Mesodermal cell (in vitro differentiated cells): ENCODE results near the gene REC8.

Experiments
- H3K27ac ChIP-seq: 2 replicates; pipeline ENCODE4 v1.7.0; 2013; ENCODE audit warnings: mild to moderate bottlenecking, low read depth, low read length, moderate library complexity; ENCODE audit not compliant: severe bottlenecking
- H3K36me3 ChIP-seq: 2 replicates; pipeline ENCODE4 v1.7.1; 2013; ENCODE audit warnings: mild to moderate bottlenecking, low read length, moderate library complexity; ENCODE audit not compliant: control insufficient read depth, insufficient read depth
- H3K4me1 ChIP-seq: one replicate; pipeline ENCODE4 v1.7.1; 2013; ENCODE audit warnings: mild to moderate bottlenecking, low read length; ENCODE audit not compliant: insufficient read depth, control insufficient read depth, poor library complexity, severe bottlenecking
- H3K4me3 ChIP-seq: 2 replicates; pipeline ENCODE4 v1.7.0; 2013; ENCODE audit warnings: low read length, control low read depth, mild to moderate bottlenecking; ENCODE audit not compliant: insufficient read depth, poor library complexity, severe bottlenecking; ENCODE audit errors: extremely low read depth
- H3K9me3 ChIP-seq: 2 replicates; pipeline ENCODE4 v1.7.1; 2013; ENCODE audit warnings: mild to moderate bottlenecking, low read length, moderate library complexity; ENCODE audit not compliant: control insufficient read depth
- WGBS, 2 experiments: methylation state at CpG; one replicate each; pipeline ENCODE4 v1.1.5; 2013; ENCODE audit warnings: missing lambda C conversion rate in 2 of 2; ENCODE audit not compliant: insufficient coverage in 2 of 2; 5-methylcytosine and 5-hydroxymethylcytosine counted together

Gene REC8

GRCh38 chr14:24131549-24131966 lies 40.3 kb upstream of the REC8 start:
- H3K9me3 ChIP-seq = no peaks in the 10 kb centered on the region
- no peak overlapping the region for H3K27ac ChIP-seq
- H3K4me3 ChIP-seq = no peak overlapping the region
- H3K4me1 ChIP-seq = peaks cover under 1% of the 10 kb centered on the region
- WGBS, 2 experiments = 92% methylated on average over 12 to 15 of the region's 15 CpGs
- no peaks in the 10 kb centered on the region for H3K36me3 ChIP-seq

DNA sequence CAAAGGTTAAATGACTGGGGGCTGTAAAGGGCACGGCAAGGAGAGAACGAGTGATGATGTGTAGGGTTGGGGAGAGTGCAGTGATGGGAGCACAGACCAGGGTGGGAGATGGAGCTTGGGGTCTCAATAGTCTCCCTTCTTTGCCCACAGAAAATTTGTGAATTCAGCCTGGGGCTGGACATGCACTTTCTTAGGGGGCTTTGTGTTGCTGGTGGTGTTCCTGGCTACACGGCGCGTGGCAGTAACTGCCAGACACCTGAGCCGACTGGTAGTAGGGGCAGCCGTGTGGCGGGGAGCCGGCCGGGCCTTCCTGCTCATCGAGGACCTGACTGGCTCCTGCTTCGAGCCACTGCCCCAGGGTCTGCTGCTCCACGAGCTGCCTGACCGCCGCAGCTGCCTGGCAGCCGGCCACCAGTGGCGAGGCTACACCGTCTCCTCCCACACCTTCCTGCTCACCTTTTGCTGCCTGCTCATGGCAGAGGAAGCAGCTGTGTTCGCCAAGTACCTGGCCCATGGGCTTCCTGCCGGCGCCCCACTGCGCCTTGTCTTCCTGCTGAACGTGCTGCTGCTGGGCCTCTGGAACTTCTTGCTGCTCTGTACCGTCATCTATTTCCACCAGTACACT lies 39.7 kb upstream of the REC8 start:
- 87 to 92% methylated on average over 23 to 24 of the region's 24 CpGs for WGBS, 2 experiments
- H3K27ac ChIP-seq = no peak overlapping the region
- H3K36me3 ChIP-seq = no peaks in the 10 kb centered on the region
- H3K9me3 ChIP-seq = no peaks in the 10 kb centered on the region
- peaks cover 2% of the 10 kb centered on the region for H3K4me1 ChIP-seq
- no peak overlapping the region for H3K4me3 ChIP-seq

DNA sequence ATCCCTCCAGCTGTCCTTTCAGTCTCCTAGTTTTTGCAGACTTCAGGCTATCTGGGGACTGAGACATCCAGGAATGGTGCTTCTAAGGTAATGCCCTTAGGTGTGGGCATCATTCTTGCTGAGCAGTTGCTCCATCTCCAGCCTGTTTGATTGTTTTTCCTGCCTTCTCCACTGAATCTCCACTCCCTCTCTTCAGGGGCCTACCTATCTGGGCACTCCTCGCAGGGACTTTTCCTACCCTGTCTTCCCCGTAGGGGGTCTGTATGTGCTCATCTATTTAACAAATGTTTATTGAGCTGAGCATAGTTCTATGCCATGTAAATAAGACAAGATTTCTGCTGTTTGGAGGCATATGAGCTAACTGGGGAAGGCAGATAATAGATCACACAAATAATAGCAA lies 38.9 kb upstream of the REC8 start:
- WGBS, 2 experiments = 92% methylated on average over 2 of the region's 2 CpGs; no CpG with 5 or more reads in 1 of the 2 experiments
- Histone ChIP-seq H3K9me3 (no peaks in the 10 kb centered on the region), H3K4me1 (peaks cover 2% of the 10 kb centered on the region), H3K4me3 (no peak overlapping the region), H3K27ac (no peak overlapping the region), H3K36me3 (peaks cover 5% of the 10 kb centered on the region)

- Histone ChIP-seq H3K27ac (no peak overlapping the region), H3K9me3 (no peaks in the 10 kb centered on the region), H3K4me3 (no peak overlapping the region), H3K36me3 (peaks cover 12% of the 10 kb centered on the region), H3K4me1 (peaks cover 2% of the 10 kb centered on the region)
- WGBS, 2 experiments = no CpG with 5 or more reads among the region's 1 CpG
These were observed 38.1 kb upstream of the REC8 start for GRCh38 chr14:24133735-24134134.

- Histone ChIP-seq H3K9me3 (no peaks in the 10 kb centered on the region), H3K36me3 (peaks cover 22% of the 10 kb centered on the region), H3K27ac (no peak overlapping the region), H3K4me1 (peaks cover 2% of the 10 kb centered on the region), H3K4me3 (peak overlapping the region; percentile 85)
- 12 to 18% methylated on average over 9 of the region's 9 CpGs for WGBS, 2 experiments
These were observed 36.4 kb upstream of the REC8 start for GRCh38 chr14:24135584-24135833.

DNA sequence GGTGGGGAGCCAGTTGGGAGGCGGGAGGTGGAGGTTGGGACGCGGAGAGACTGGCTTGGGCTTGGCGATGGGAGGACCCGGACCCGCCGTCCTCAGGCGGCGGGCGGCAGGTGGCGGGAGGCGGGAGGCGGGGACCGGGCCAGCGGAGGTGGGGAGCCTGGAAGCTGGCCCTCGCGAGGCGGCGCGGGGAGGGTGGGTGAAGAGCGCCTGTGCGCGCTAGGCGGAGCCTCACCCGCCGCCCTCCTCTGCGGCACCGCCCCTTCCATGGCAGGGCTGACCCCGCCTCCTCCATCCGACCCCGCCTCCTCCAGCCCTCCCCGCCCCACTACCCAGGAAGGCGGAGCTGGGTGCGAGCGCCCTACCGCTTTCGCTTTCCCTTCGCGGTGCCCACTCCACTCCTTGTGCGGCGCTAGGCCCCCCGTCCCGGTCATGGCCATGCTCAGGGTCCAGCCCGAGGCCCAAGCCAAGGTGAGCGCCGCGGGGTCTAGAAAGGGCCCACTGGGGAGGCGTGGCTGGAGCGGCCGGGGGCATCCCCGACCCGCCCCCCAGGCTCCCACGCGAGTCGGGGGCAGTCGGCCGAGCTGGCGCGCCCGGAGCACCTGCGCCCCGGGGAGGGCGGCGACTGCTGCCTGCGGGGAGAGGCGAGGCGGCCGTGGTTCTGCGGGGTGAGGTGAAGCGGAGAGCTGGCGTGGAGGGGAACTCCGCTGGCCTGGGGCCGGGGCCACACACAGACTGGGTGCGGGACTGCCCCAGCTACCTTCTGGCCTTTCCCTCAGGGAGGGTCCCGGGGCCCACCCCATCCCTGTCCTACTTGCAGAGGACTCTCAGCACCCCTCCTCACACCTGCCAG lies 35.8 kb upstream of the REC8 start, which contains the start of gene PSME1:
TSS of gene PSME1 (plus strand) at position 361 of the 850 bp plus-strand sequence. CDS start at position 430, 69 bp downstream.
- Histone ChIP-seq H3K27ac (no peak within 1 kb of the TSS), H3K9me3 (no peaks in the 10 kb centered on the region), H3K4me1 (peaks cover 2% of the 10 kb centered on the region), H3K4me3 (peak within 1 kb of the TSS; percentile 85), H3K36me3 (peaks cover 22% of the 10 kb centered on the region)
- 3% methylated on average over 42 to 64 of the region's 75 CpGs for WGBS, 2 experiments

DNA sequence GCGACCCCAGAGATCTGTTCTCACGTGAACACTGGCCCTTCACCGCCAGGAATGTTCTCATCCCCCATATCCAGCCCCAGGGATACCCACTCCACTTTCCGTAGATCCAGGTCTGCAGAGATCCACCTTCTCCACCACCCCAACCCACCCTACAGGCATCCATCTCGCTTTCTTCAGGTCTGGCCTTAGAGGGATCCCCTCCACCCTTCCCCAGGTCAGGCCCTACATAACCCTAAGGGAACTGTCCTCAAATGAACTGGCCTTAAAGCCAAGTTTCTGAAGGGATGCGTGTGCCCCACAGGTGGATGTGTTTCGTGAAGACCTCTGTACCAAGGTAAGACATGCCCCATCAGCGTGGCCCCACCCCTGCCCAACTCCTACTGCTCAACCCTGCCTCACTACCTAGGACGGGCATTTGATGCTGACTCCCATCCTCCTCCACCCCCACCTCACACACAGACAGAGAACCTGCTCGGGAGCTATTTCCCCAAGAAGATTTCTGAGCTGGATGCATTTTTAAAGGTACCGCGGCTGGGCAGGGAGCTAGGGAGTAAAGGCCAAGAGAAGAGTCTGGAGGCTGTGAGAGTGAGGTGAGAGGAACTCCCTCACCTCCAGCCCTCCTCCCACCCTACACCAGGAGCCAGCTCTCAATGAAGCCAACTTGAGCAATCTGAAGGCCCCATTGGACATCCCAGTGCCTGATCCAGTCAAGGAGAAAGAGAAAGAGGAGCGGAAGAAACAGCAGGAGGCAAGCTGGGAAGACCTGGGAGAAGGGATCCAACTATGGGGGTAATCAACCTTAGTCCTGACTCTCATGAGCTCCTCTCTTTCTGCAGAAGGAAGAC lies 35.0 kb upstream of the REC8 start:
- Histone ChIP-seq H3K27ac (no peak overlapping the region), H3K9me3 (no peaks in the 10 kb centered on the region), H3K36me3 (peaks cover 22% of the 10 kb centered on the region), H3K4me1 (peaks cover 2% of the 10 kb centered on the region), H3K4me3 (peak overlapping the region; percentile 85)
- WGBS, 2 experiments = 59 to 72% methylated on average over 6 to 7 of the region's 13 CpGs

- H3K27ac ChIP-seq = no peak overlapping the region
- no peak overlapping the region for H3K4me3 ChIP-seq
- H3K36me3 ChIP-seq = peaks cover 22% of the 10 kb centered on the region
- peaks cover 2% of the 10 kb centered on the region for H3K4me1 ChIP-seq
- H3K9me3 ChIP-seq = no peaks in the 10 kb centered on the region
- WGBS, 2 experiments = 83 to 98% methylated on average over 4 to 5 of the region's 8 CpGs
These were observed 34.1 kb upstream of the REC8 start for GRCh38 chr14:24137529-24138395.

GRCh38 chr14:24138396-24139271 lies 33.2 kb upstream of the REC8 start:
- 95 to 100% methylated on average over 10 to 11 of the region's 13 CpGs for WGBS, 2 experiments
- no peak overlapping the region for H3K27ac ChIP-seq
- H3K4me3 ChIP-seq = no peak overlapping the region
- H3K9me3 ChIP-seq = no peaks in the 10 kb centered on the region
- H3K4me1 ChIP-seq = peaks cover 2% of the 10 kb centered on the region
- peaks cover 28% of the 10 kb centered on the region for H3K36me3 ChIP-seq
